ENCODE measurements around the gene WDR6.

The WDR6 gene

GRCh38 chr3:49054344-49054862, 47.2 kb downstream of the WDR6 start:
- Histone ChIP-seq H2AFZ (ENCODE audit: low read depth, low read length, severe bottlenecking) (no peak overlapping the region), H3K9me2 (replicated peaks; ENCODE audit: insufficient read depth, low read length) (no peaks in the 10 kb centered on the region), H3K27me3 (ENCODE audit: low read length) (no peaks in the 10 kb centered on the region), H3F3A (ENCODE audit: insufficient read depth) (no peaks in the 10 kb centered on the region), H3K36me3 (ENCODE audit: low read length) (peaks cover 11% of the 10 kb centered on the region), H4K20me1 (ENCODE audit: low read depth, low read length) (no peaks in the 10 kb centered on the region), H3K4me3 (ENCODE audit: insufficient read depth, low read length, poor library complexity, severe bottlenecking) (no peak overlapping the region), H3K27ac (ENCODE audit: low read depth, low read length) (no peak overlapping the region), H3K4me2 (ENCODE audit: low read depth, low read length, poor library complexity, severe bottlenecking) (no peak overlapping the region), H3K9me3 (ENCODE audit: insufficient read depth, low read length) (no peaks in the 10 kb centered on the region), H3K79me2 (ENCODE audit: insufficient read depth, low read length) (peaks cover 9% of the 10 kb centered on the region; the same call in 1 of the 2 replicates), H3K9ac (ENCODE audit: low read length) (no peak overlapping the region)
- TF ChIP-seq CTCF (IDR thresholded peaks at IDR 0.05; ENCODE audit: insufficient read depth, low read length, poor library complexity, severe bottlenecking) (no peak), EZH2phosphoT487 (conservative IDR thresholded peaks at IDR 0.05; ENCODE audit: low read length) (no peak)

GRCh38 chr3:49057268-49057667, 50.1 kb downstream of the WDR6 start:
- H3K27ac ChIP-seq (ENCODE audit: low read depth, low read length) = no peak overlapping the region
- H3K79me2 ChIP-seq (ENCODE audit: insufficient read depth, low read length) = peaks cover 4% of the 10 kb centered on the region; the same call in 1 of the 2 replicates
- H4K20me1 ChIP-seq (ENCODE audit: low read depth, low read length) = no peaks in the 10 kb centered on the region

GRCh38 chr3:49058011-49058410, 50.8 kb downstream of the WDR6 start:
- Histone ChIP-seq H3K9me3 (ENCODE audit: insufficient read depth, low read length) (no peaks in the 10 kb centered on the region), H3K27me3 (ENCODE audit: low read length) (no peaks in the 10 kb centered on the region), H2AFZ (ENCODE audit: low read depth, low read length, severe bottlenecking) (no peak overlapping the region), H3K36me3 (ENCODE audit: low read length) (peaks cover 10% of the 10 kb centered on the region), H3F3A (ENCODE audit: insufficient read depth) (no peaks in the 10 kb centered on the region), H4K20me1 (ENCODE audit: low read depth, low read length) (no peaks in the 10 kb centered on the region), H3K4me3 (ENCODE audit: insufficient read depth, low read length, poor library complexity, severe bottlenecking) (no peak overlapping the region), H3K27ac (ENCODE audit: low read depth, low read length) (no peak overlapping the region), H3K4me2 (ENCODE audit: low read depth, low read length, poor library complexity, severe bottlenecking) (no peak overlapping the region), H3K9me2 (replicated peaks; ENCODE audit: insufficient read depth, low read length) (no peaks in the 10 kb centered on the region), H3K9ac (ENCODE audit: low read length) (no peak overlapping the region), H3K79me2 (ENCODE audit: insufficient read depth, low read length) (peaks cover 4% of the 10 kb centered on the region; the same call in 1 of the 2 replicates)
- no peak for TF ChIP-seq CTCF (IDR thresholded peaks at IDR 0.05; ENCODE audit: insufficient read depth, low read length, poor library complexity, severe bottlenecking)
- TF ChIP-seq EZH2phosphoT487 (conservative IDR thresholded peaks at IDR 0.05; ENCODE audit: low read length) = no peak

More at GRCh38 chr3:49057268-49057667, 50.1 kb downstream of the WDR6 start:
- peaks cover 10% of the 10 kb centered on the region for H3K36me3 ChIP-seq (ENCODE audit: low read length)
- H3K9ac ChIP-seq (ENCODE audit: low read length) = no peak overlapping the region
- no peaks in the 10 kb centered on the region for H3K27me3 ChIP-seq (ENCODE audit: low read length)
- TF ChIP-seq EZH2phosphoT487 (conservative IDR thresholded peaks at IDR 0.05; ENCODE audit: low read length) = no peak
- no peak for TF ChIP-seq CTCF (IDR thresholded peaks at IDR 0.05; ENCODE audit: insufficient read depth, low read length, poor library complexity, severe bottlenecking)
- H2AFZ ChIP-seq (ENCODE audit: low read depth, low read length, severe bottlenecking) = no peak overlapping the region
- no peak overlapping the region for H3K4me3 ChIP-seq (ENCODE audit: insufficient read depth, low read length, poor library complexity, severe bottlenecking)
- no peaks in the 10 kb centered on the region for H3K9me3 ChIP-seq (ENCODE audit: insufficient read depth, low read length)
- H3K4me2 ChIP-seq (ENCODE audit: low read depth, low read length, poor library complexity, severe bottlenecking) = no peak overlapping the region
- no peaks in the 10 kb centered on the region for H3F3A ChIP-seq (ENCODE audit: insufficient read depth)
- H3K9me2 ChIP-seq (replicated peaks; ENCODE audit: insufficient read depth, low read length) = no peaks in the 10 kb centered on the region
